ENCODE measurements around the gene OPA1. TPM values are rescaled to one million over a fixed set of nuclear protein-coding genes. Genes with fewer than 3 reads are reported as not detected.

The OPA1 gene
- total RNA-seq, 2 donors from 2014 or later: 36.4 to 71.6 TPM

- DNase-seq (ENCODE audit: low spot score): no peak
- H3K27ac ChIP-seq: no peak overlapping the region
- H3K9me3 ChIP-seq: peaks cover 0 to 11% of the 10 kb centered on the region in 2 donors
- TF ChIP-seq CTCF (IDR thresholded peaks at IDR 0.05): no peak
- no peaks in the 10 kb centered on the region for H3K36me3 ChIP-seq
- H3K4me1 ChIP-seq: no peaks in the 10 kb centered on the region
- no peak overlapping the region for H3K4me3 ChIP-seq
- H3K27me3 ChIP-seq: no peaks in the 10 kb centered on the region
These were observed 121.6 kb downstream of the OPA1 start for GRCh38 chr3:193714523-193715137.

- no peak overlapping the region for H3K27ac ChIP-seq
- no peak for TF ChIP-seq CTCF (IDR thresholded peaks at IDR 0.05)
- H3K9me3 ChIP-seq: peaks cover 0 to 14% of the 10 kb centered on the region in 2 donors
- no peaks in the 10 kb centered on the region for H3K4me1 ChIP-seq
- no peak for DNase-seq (ENCODE audit: low spot score)
- no peak overlapping the region for H3K4me3 ChIP-seq
- H3K36me3 ChIP-seq: no peaks in the 10 kb centered on the region
- H3K27me3 ChIP-seq: no peaks in the 10 kb centered on the region
These were observed 123.1 kb downstream of the OPA1 start for GRCh38 chr3:193716150-193716549.

- no peak overlapping the region for H3K27ac ChIP-seq
- TF ChIP-seq CTCF (IDR thresholded peaks at IDR 0.05): no peak
- no peaks in the 10 kb centered on the region for H3K27me3 ChIP-seq
- H3K36me3 ChIP-seq: no peaks in the 10 kb centered on the region
- peaks cover 0 to 7% of the 10 kb centered on the region in 2 donors for H3K9me3 ChIP-seq
- no peak for DNase-seq (ENCODE audit: low spot score)
- no peak overlapping the region for H3K4me3 ChIP-seq
- no peaks in the 10 kb centered on the region for H3K4me1 ChIP-seq
These were observed 126.7 kb downstream of the OPA1 start for GRCh38 chr3:193719735-193720134.

- Histone ChIP-seq H3K4me1 (no peaks in the 10 kb centered on the region), H3K36me3 (no peaks in the 10 kb centered on the region), H3K27ac (no peak overlapping the region), H3K4me3 (no peak overlapping the region), H3K9me3 (peaks cover 0 to 3% of the 10 kb centered on the region in 2 donors), H3K27me3 (no peaks in the 10 kb centered on the region)
- DNase-seq (ENCODE audit: low spot score): no peak
- no peak for TF ChIP-seq CTCF (IDR thresholded peaks at IDR 0.05)
These were observed 127.2 kb downstream of the OPA1 start for GRCh38 chr3:193720169-193720568.

GRCh38 chr3:193722566-193722965, 129.6 kb downstream of the OPA1 start:
- Histone ChIP-seq H3K36me3 (no peaks in the 10 kb centered on the region), H3K27ac (no peak overlapping the region), H3K4me1 (no peaks in the 10 kb centered on the region), H3K4me3 (no peak overlapping the region), H3K27me3 (no peaks in the 10 kb centered on the region), H3K9me3 (peaks cover 0 to 3% of the 10 kb centered on the region in 2 donors)
- TF ChIP-seq CTCF (IDR thresholded peaks at IDR 0.05): no peak
- DNase-seq (ENCODE audit: low spot score): no peak

GRCh38 chr3:193727089-193727488, 134.1 kb downstream of the OPA1 start:
- DNase-seq (ENCODE audit: low spot score): no peak
- H3K4me1 ChIP-seq: no peaks in the 10 kb centered on the region
- TF ChIP-seq CTCF (IDR thresholded peaks at IDR 0.05): no peak

More at GRCh38 chr3:193727089-193727488, 134.1 kb downstream of the OPA1 start:
- Histone ChIP-seq H3K4me3 (no peak overlapping the region), H3K9me3 (no peaks in the 10 kb centered on the region), H3K27me3 (no peaks in the 10 kb centered on the region), H3K36me3 (no peaks in the 10 kb centered on the region), H3K27ac (no peak overlapping the region)

Measured in right atrium auricular region (tissue), 2 donors.